OCI-LY3 (cell line): ENCODE data around the gene PPP2R5C.

ENCODE experiments used
- H2AFZ ChIP-seq: fragments of 200-600, 300-600 bp; shearing (Covaris generic); 2 replicates; pipeline ENCODE4 v1.6.0; 2014; ENCODE audit warnings: antibody characterized with exemption, low read depth, low read length
- H3K27ac ChIP-seq: fragments of 200-600, 300-600 bp; sonication (generic); 2 replicates; pipeline ENCODE4 v1.5.1; 2014; ENCODE audit warnings: mild to moderate bottlenecking, low read length, moderate library complexity, mixed read lengths
- H3K27me3 ChIP-seq: fragments of 200-600, 300-600 bp; sonication (generic); 2 replicates; pipeline ENCODE4 v1.6.1; 2014; ENCODE audit warnings: low read depth, low read length, mixed read lengths
- H3K36me3 ChIP-seq: fragments of 200-600, 300-600 bp; sonication (generic); replicated peaks from 2 replicates; pipeline ENCODE3; 2014; ENCODE audit warnings: low read depth, low read length, mixed read lengths
- H3K4me1 ChIP-seq: fragments of 300-600, 200-600 bp; sonication (generic); 2 replicates; pipeline ENCODE4 v1.6.1; 2014; ENCODE audit warnings: low read length, mixed read lengths
- H3K4me2 ChIP-seq: fragments of 200-600, 300-600 bp; sonication (generic); 2 replicates; pipeline ENCODE4 v1.6.1; 2014; ENCODE audit warnings: low read length, mixed read lengths
- H3K4me3 ChIP-seq: fragments of 300-600, 200-600 bp; sonication (generic); 2 replicates; pipeline ENCODE4 v1.5.1; 2014; ENCODE audit warnings: antibody characterized with exemption, mild to moderate bottlenecking, low read length, moderate library complexity
- H3K79me2 ChIP-seq: fragments of 300-600, 200-600 bp; shearing (Covaris generic); 2 replicates; pipeline ENCODE4 v1.6.1; 2014; ENCODE audit warnings: mild to moderate bottlenecking, low read length, mixed read lengths
- H3K9ac ChIP-seq: fragments of 300-600, 200-600 bp; shearing (Covaris generic); 2 replicates; pipeline ENCODE4 v1.6.0; 2014; ENCODE audit warnings: mild to moderate bottlenecking, low read length, moderate library complexity
- H3K9me3 ChIP-seq: fragments of 200-600, 300-600 bp; shearing (Covaris generic); 2 replicates; pipeline ENCODE4 v1.6.1; 2014; ENCODE audit warnings: low read length, mixed read lengths; ENCODE audit not compliant: insufficient read depth
- H4K20me1 ChIP-seq: fragments of 200-600, 300-600 bp; sonication (generic); 2 replicates; pipeline ENCODE4 v1.6.1; 2016; ENCODE audit warnings: low read length, mixed read lengths; ENCODE audit not compliant: insufficient read depth
- EZH2phosphoT487 ChIP-seq: fragments of 200-600 bp; shearing (Covaris generic); IDR thresholded peaks from 2 replicates; pipeline ENCODE4 v1.6.1; 2018; ENCODE audit warnings: antibody characterized with exemption, mixed run types, low read depth
- TF ChIP-seq, protein P1 (sequence below): fragments of 200-600, 300-600 bp; sonication (generic); IDR thresholded peaks from 2 replicates; pipeline ENCODE4 v1.5.1; 2014; ENCODE audit warnings: antibody characterized with exemption, low read length, low read depth

The PPP2R5C gene

GRCh38 chr14:101950516-101951215, 189.2 kb downstream of the PPP2R5C start:
- TF ChIP-seq, protein P1, sequence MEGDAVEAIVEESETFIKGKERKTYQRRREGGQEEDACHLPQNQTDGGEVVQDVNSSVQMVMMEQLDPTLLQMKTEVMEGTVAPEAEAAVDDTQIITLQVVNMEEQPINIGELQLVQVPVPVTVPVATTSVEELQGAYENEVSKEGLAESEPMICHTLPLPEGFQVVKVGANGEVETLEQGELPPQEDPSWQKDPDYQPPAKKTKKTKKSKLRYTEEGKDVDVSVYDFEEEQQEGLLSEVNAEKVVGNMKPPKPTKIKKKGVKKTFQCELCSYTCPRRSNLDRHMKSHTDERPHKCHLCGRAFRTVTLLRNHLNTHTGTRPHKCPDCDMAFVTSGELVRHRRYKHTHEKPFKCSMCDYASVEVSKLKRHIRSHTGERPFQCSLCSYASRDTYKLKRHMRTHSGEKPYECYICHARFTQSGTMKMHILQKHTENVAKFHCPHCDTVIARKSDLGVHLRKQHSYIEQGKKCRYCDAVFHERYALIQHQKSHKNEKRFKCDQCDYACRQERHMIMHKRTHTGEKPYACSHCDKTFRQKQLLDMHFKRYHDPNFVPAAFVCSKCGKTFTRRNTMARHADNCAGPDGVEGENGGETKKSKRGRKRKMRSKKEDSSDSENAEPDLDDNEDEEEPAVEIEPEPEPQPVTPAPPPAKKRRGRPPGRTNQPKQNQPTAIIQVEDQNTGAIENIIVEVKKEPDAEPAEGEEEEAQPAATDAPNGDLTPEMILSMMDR: no peak
- no peak for TF ChIP-seq EZH2phosphoT487
- peaks cover 6% of the 10 kb centered on the region; the same call in 1 of the 2 replicates for H3K4me1 ChIP-seq
- H3K4me2 ChIP-seq: no peak overlapping the region
- no peak overlapping the region for H3K4me3 ChIP-seq
- H3K79me2 ChIP-seq: peaks cover 14% of the 10 kb centered on the region
- no peaks in the 10 kb centered on the region for H3K36me3 ChIP-seq
- H2AFZ ChIP-seq: no peak overlapping the region
- H3K9ac ChIP-seq: no peak overlapping the region
- no peaks in the 10 kb centered on the region for H3K27me3 ChIP-seq
- no peak overlapping the region for H3K27ac ChIP-seq
- H3K9me3 ChIP-seq: no peaks in the 10 kb centered on the region
- no peaks in the 10 kb centered on the region for H4K20me1 ChIP-seq

GRCh38 chr14:101953151-101953550, 191.6 kb downstream of the PPP2R5C start:
- no peak for TF ChIP-seq EZH2phosphoT487
- TF ChIP-seq, protein P1: no peak
- Histone ChIP-seq H3K27me3 (no peaks in the 10 kb centered on the region), H3K9me3 (no peaks in the 10 kb centered on the region), H3K36me3 (no peaks in the 10 kb centered on the region), H3K4me2 (no peak overlapping the region), H4K20me1 (no peaks in the 10 kb centered on the region), H2AFZ (no peak overlapping the region), H3K9ac (no peak overlapping the region), H3K4me3 (no peak overlapping the region), H3K4me1 (peaks cover 6% of the 10 kb centered on the region; the same call in 1 of the 2 replicates), H3K79me2 (peaks cover 12% of the 10 kb centered on the region), H3K27ac (no peak overlapping the region)

GRCh38 chr14:101954501-101954900, 193.0 kb downstream of the PPP2R5C start:
- no peaks in the 10 kb centered on the region for H3K36me3 ChIP-seq
- no peak overlapping the region for H3K4me3 ChIP-seq
- peaks cover under 1% of the 10 kb centered on the region; the same call in 1 of the 2 replicates for H3K4me1 ChIP-seq
- H3K27ac ChIP-seq: no peak overlapping the region
- H3K9me3 ChIP-seq: no peaks in the 10 kb centered on the region
- H3K4me2 ChIP-seq: no peak overlapping the region
- H3K9ac ChIP-seq: no peak overlapping the region
- TF ChIP-seq, protein P1: no peak
- TF ChIP-seq EZH2phosphoT487: no peak
- no peaks in the 10 kb centered on the region for H3K27me3 ChIP-seq
- no peak overlapping the region for H2AFZ ChIP-seq
- peaks cover under 1% of the 10 kb centered on the region for H3K79me2 ChIP-seq
- no peaks in the 10 kb centered on the region for H4K20me1 ChIP-seq

DNA sequence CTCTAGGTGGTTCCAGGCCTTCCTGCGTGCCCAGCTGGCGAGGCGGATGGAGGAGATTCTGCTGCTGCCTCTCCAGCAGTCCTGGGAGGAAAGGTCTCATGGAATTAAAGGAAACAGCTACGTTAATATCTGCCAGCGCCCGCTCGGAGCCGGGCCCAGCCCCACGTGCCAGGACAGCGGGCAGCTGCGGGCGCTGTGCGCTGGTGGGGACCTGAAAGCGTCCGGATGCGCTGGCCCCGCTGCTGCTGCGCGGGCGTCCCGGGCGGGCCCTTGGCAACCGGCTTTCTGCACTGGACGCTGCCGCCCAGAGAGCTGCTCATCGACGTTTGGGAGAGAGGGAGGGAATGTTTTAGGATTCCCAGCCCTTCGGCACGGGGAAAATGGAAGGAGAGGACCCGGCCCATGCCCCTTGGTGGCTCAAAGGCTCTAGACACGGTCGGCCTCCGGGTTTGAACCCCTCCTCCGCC, 194.2 kb downstream of the PPP2R5C start:
- H3K27me3 ChIP-seq: no peaks in the 10 kb centered on the region
- H2AFZ ChIP-seq: no peak overlapping the region
- no peaks in the 10 kb centered on the region for H3K79me2 ChIP-seq
- no peaks in the 10 kb centered on the region for H3K9me3 ChIP-seq
- no peak overlapping the region for H3K4me3 ChIP-seq
- no peaks in the 10 kb centered on the region for H4K20me1 ChIP-seq
- H3K27ac ChIP-seq: no peak overlapping the region
- H3K4me1 ChIP-seq: peaks cover 6% of the 10 kb centered on the region
- H3K4me2 ChIP-seq: no peak overlapping the region
- no peak for TF ChIP-seq EZH2phosphoT487
- TF ChIP-seq, protein P1: no peak
- H3K9ac ChIP-seq: no peak overlapping the region
- no peaks in the 10 kb centered on the region for H3K36me3 ChIP-seq
